Erythroblast (primary cell): ENCODE measurements around the gene C6orf89.

Source experiments
- GATA1 ChIP-seq: IDR thresholded peaks from 2 replicates; pipeline ENCODE4 v1.6.1; 2011; ENCODE audit warnings: low read depth, mild to moderate bottlenecking, control low read depth, low read length, moderate library complexity
- POLR2A ChIP-seq: IDR thresholded peaks from 2 replicates; pipeline ENCODE4 v1.6.1; 2011; ENCODE audit warnings: mild to moderate bottlenecking, low read length

DNA sequence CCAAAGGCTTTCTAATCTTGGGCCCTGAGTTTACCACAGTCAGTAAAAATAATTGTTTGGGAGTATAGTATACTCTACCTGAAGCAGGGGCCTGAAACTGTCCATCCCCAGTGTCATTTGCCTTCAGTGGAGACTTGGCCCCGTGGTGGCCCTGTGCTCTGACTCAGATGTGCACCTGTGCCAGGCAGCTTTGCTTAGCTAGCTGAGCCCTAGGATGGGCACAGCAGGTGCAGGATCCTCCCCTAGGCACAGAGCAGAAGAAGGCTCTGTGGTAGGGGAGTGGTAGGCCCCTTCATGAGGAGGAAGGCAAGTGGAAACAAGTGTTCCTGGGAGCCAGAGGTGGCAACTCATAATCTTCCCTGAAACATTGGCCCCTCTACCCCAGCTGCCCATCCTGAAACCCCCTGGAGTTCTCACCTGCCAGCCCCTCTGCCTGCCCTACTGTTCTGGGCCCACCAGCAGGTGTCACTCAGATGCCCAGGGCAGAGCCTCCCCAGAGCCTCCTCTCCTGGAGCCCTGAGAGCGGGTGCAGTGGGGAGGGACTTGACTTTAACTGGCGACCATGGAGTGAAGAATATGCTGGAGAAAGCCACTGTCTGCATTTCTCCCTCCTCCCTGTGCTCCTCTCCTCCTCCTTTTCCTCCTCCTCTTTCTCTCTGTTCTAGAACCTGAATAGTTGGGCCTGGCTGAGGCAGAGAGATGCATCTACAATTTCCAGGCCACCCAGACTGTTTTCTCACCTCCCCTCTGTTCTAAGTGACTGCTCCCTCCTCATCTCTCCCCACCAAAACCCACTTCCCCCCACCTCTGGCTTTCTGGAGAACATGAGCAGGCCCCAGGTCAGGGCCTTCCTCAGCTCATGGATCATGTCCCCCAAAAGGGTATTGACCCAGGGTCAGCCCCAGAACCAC is 49.4 kb upstream of the C6orf89 start:
- TF ChIP-seq POLR2A = no peak
- TF ChIP-seq GATA1 = no peak
